ENCODE results near the gene DPEP2. TPM values are rescaled to one million over a fixed set of nuclear protein-coding genes. Genes with fewer than 3 reads are reported as not detected.
"Not testable (repeated sequence)": the region's sequence is repeated elsewhere in the genome, so short reads cannot be mapped to it uniquely, and the experiment has no call there.

The DPEP2 gene
- total RNA-seq, 1 donor = under 0.01 TPM

DNA sequence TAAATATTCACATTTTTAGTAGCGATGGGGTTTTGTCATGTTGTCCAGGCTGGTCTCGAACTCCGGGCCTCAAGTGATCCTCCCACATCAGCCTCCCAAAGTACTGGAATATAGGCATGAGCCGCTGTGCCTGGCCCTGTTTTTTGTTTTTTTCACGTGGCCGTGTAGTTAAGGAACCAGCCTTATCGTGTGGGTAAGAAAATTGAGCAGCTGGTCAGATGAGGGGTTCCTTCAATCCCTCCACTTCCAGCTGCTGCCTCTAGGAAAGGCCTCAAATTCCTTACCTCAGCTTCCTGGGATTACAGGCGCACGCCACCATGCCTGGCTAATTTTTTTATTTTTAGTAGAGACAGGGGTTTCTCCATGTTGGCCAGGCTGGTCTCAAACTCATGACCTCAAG is 5.9 kb upstream of the DPEP2 start:
- TF ChIP-seq CTCF (IDR thresholded peaks at IDR 0.05; ENCODE audit: insufficient read depth, low read depth, low read length) = no peak
- no peak overlapping the region for H3K4me3 ChIP-seq (ENCODE audit: low read depth, low read length)
- DNase-seq (ENCODE audit: low read depth) = no peak

- no peak for DNase-seq (ENCODE audit: low read depth)
- TF ChIP-seq CTCF (IDR thresholded peaks at IDR 0.05; ENCODE audit: insufficient read depth, low read depth, low read length) = no peak
- H3K4me3 ChIP-seq (ENCODE audit: low read depth, low read length) = no peak overlapping the region
Measured at GRCh38 chr16:68003031-68003430, 3.7 kb upstream of the DPEP2 start.

GRCh38 chr16:68000450-68000849 is 1.2 kb upstream of the DPEP2 start:
- TF ChIP-seq CTCF (IDR thresholded peaks at IDR 0.05; ENCODE audit: insufficient read depth, low read depth, low read length) = no peak
- DNase-seq (ENCODE audit: low read depth) = peak; percentile 29
- no peak overlapping the region for H3K4me3 ChIP-seq (ENCODE audit: low read depth, low read length)

DNA sequence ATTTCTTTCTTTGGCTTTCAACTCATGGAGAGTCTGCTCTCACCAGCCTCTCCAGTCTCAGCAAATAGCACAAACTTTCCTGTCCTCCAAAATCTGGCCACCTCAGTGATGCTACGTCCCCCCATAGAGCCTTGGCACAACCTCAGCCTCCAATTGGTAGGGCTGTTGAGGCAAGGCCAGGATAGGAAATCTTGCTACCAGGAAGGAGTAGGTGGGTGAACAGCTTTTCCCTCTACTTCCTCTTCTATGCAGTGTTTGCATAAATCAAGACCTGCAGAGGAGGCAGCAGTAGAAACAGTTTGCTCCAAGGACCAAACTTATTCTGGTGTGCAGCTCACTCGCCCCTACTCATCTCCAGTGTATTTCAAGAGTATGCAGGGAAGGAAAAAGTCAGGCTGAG is 701 bp upstream of the DPEP2 start:
- TF ChIP-seq CTCF (IDR thresholded peaks at IDR 0.05; ENCODE audit: insufficient read depth, low read depth, low read length) = no peak
- no peak overlapping the region for H3K4me3 ChIP-seq (ENCODE audit: low read depth, low read length)
- no peak for DNase-seq (ENCODE audit: low read depth)

DNA sequence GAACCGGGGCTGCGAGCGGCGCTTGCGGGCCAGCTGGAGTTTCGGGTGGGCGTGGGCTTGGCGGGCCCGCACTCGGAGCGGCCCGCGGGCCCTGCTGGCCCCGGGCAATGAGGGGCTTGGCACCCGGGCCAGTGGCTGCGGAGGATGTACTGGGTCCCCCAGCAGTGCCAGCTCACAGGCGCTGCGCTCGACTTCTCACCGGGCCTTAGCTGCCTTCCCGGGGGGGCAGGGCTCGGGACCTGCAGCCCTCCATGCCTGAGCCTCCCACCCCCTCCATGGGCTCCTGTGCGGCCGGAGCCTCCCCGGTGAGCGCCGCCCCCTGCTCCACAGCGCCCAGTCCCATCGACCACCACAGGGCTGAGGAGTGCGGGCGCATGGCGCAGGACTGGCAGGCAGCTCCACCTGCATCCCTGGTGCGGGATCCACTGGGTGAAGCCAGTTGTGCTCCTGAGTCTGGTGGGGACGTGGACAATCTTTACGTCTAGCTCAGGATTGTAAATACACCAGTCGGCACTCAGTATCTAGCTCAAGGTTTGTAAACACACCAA is 979 bp downstream of the DPEP2 start:
- DNase-seq (ENCODE audit: low read depth); H3K4me3 ChIP-seq (ENCODE audit: low read depth, low read length): not testable (repeated sequence)

DNA sequence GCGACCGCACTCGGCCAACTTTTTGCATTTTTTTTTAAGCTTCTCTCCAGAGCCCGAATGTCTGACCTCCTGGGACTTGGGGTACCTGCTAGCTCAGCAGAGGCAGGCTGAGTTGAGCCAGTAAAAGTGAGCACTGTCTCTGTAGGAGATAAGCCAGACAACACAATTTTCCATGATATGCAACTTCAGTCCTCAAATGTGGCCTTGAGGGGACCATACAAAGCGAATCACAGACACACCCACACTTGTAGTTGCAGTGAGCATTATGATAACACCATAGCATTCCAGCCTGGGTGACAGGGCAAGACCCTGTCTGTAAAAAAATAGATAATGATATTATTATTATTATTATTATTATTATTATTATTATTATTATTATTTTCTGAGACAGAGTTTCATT is 2.6 kb downstream of the DPEP2 start:
- TF ChIP-seq CTCF (IDR thresholded peaks at IDR 0.05; ENCODE audit: insufficient read depth, low read depth, low read length) = no peak
- H3K4me3 ChIP-seq (ENCODE audit: low read depth, low read length) = no peak overlapping the region
- no peak for DNase-seq (ENCODE audit: low read depth)

- no peak overlapping the region for H3K4me3 ChIP-seq (ENCODE audit: low read depth, low read length)
- DNase-seq (ENCODE audit: low read depth) = no peak
- no peak for TF ChIP-seq CTCF (IDR thresholded peaks at IDR 0.05; ENCODE audit: insufficient read depth, low read depth, low read length)
Measured at GRCh38 chr16:67995423-67995822, 3.9 kb downstream of the DPEP2 start.

DNA sequence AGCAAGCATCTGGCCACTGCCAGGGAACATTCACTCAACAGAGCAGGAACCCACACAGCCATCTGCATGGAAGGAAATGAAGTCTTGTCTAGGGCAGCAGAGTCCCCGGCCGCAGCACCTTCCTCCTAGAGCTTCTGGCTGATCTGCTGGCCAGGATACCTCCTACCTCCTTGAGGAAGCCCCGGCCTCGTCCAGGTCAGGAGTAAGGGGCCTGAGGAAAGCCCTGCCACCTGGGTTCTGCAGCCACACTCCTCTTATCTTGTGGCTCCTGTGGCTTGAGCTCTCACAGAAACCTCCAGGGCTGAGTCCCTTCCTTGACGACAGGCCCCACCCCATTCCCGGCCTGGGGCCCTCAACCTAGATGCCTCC is 5.3 kb downstream of the DPEP2 start:
- H3K4me3 ChIP-seq (ENCODE audit: low read depth, low read length); DNase-seq (ENCODE audit: low read depth): not testable (repeated sequence)
